ENCODE measurements around the gene SART3.

Gene SART3

GRCh38 chr12:108584456-108585065 is 23.6 kb upstream of the SART3 start:
- no peak overlapping the region for H3K4me3 ChIP-seq (ENCODE audit: low read depth, low read length)
- H3K9me3 ChIP-seq (ENCODE audit: control insufficient read depth, low read length), result no peaks in the 10 kb centered on the region
- H3K27ac ChIP-seq, result no peak overlapping the region
- no peak for TF ChIP-seq CTCF (IDR thresholded peaks at IDR 0.05)
- no peak overlapping the region for H2AFZ ChIP-seq
- H3K27me3 ChIP-seq (ENCODE audit: control insufficient read depth, insufficient read depth, low read length), result no peaks in the 10 kb centered on the region
- H3K9ac ChIP-seq, result no peak overlapping the region
- no peaks in the 10 kb centered on the region for H3K79me2 ChIP-seq
- no peaks in the 10 kb centered on the region for H3K36me3 ChIP-seq (ENCODE audit: control insufficient read depth, insufficient read depth, low read length)
- H3K4me2 ChIP-seq (ENCODE audit: low read length), result no peak overlapping the region
- no peaks in the 10 kb centered on the region for H3K4me1 ChIP-seq

- no peaks in the 10 kb centered on the region for H3K36me3 ChIP-seq (ENCODE audit: control insufficient read depth, insufficient read depth, low read length)
- H3K9ac ChIP-seq, result no peak overlapping the region
- H2AFZ ChIP-seq, result no peak overlapping the region
- H3K27me3 ChIP-seq (ENCODE audit: control insufficient read depth, insufficient read depth, low read length), result no peaks in the 10 kb centered on the region
- H3K79me2 ChIP-seq, result no peaks in the 10 kb centered on the region
- no peaks in the 10 kb centered on the region for H3K9me3 ChIP-seq (ENCODE audit: control insufficient read depth, low read length)
- TF ChIP-seq CTCF (IDR thresholded peaks at IDR 0.05), result no peak
- no peak overlapping the region for H3K4me3 ChIP-seq (ENCODE audit: low read depth, low read length)
- H3K4me2 ChIP-seq (ENCODE audit: low read length), result no peak overlapping the region
- H3K27ac ChIP-seq, result no peak overlapping the region
- no peaks in the 10 kb centered on the region for H3K4me1 ChIP-seq
These were observed 23.0 kb upstream of the SART3 start for GRCh38 chr12:108583991-108584390.

- H3K4me1 ChIP-seq, result no peaks in the 10 kb centered on the region
- no peak overlapping the region for H3K27ac ChIP-seq
- H3K9ac ChIP-seq, result no peak overlapping the region
- no peaks in the 10 kb centered on the region for H3K36me3 ChIP-seq (ENCODE audit: control insufficient read depth, insufficient read depth, low read length)
- no peak for TF ChIP-seq CTCF (IDR thresholded peaks at IDR 0.05)
- H2AFZ ChIP-seq, result no peak overlapping the region
- H3K9me3 ChIP-seq (ENCODE audit: control insufficient read depth, low read length), result no peaks in the 10 kb centered on the region
- H3K27me3 ChIP-seq (ENCODE audit: control insufficient read depth, insufficient read depth, low read length), result no peaks in the 10 kb centered on the region
- H3K79me2 ChIP-seq, result no peaks in the 10 kb centered on the region
- H3K4me3 ChIP-seq (ENCODE audit: low read depth, low read length), result no peak overlapping the region
- no peak overlapping the region for H3K4me2 ChIP-seq (ENCODE audit: low read length)
These were observed 22.2 kb upstream of the SART3 start for GRCh38 chr12:108582978-108583770.

- H3K27me3 ChIP-seq (ENCODE audit: control insufficient read depth, insufficient read depth, low read length), result no peaks in the 10 kb centered on the region
These were observed 21.5 kb upstream of the SART3 start for GRCh38 chr12:108582509-108582908.

More at GRCh38 chr12:108582509-108582908, 21.5 kb upstream of the SART3 start:
- H3K9me3 ChIP-seq (ENCODE audit: control insufficient read depth, low read length), result no peaks in the 10 kb centered on the region
- no peaks in the 10 kb centered on the region for H3K79me2 ChIP-seq
- H2AFZ ChIP-seq, result no peak overlapping the region
- H3K9ac ChIP-seq, result no peak overlapping the region
- H3K36me3 ChIP-seq (ENCODE audit: control insufficient read depth, insufficient read depth, low read length), result no peaks in the 10 kb centered on the region
- no peak overlapping the region for H3K27ac ChIP-seq
- H3K4me1 ChIP-seq, result no peaks in the 10 kb centered on the region
- no peak overlapping the region for H3K4me2 ChIP-seq (ENCODE audit: low read length)
- TF ChIP-seq CTCF (IDR thresholded peaks at IDR 0.05), result no peak
- no peak overlapping the region for H3K4me3 ChIP-seq (ENCODE audit: low read depth, low read length)

All from parathyroid adenoma (tissue), 2 donors.